HL-60 (cell line): ENCODE measurements around the gene CTH.

Source experiments
- POLR2AphosphoS5 ChIP-seq: IDR thresholded peaks from 2 replicates; pipeline ENCODE4 v1.6.1; 2012; ENCODE audit warnings: low read depth
- SPI1 ChIP-seq: IDR thresholded peaks from 2 replicates; pipeline ENCODE4 v1.6.1; 2012; ENCODE audit warnings: low read depth, mild to moderate bottlenecking, borderline replicate concordance
- TF ChIP-seq, protein P1 (sequence below): IDR thresholded peaks from one replicate; pipeline ENCODE4 v1.5.1; 2011; ENCODE audit warnings: low read length, control low read depth, inconsistent platforms; ENCODE audit not compliant: insufficient read depth
- TF ChIP-seq, protein P2 (sequence below): IDR thresholded peaks from 2 replicates; pipeline ENCODE4 v1.6.1; 2012; ENCODE audit warnings: low read depth; ENCODE audit not compliant: insufficient replicate concordance

DNA sequence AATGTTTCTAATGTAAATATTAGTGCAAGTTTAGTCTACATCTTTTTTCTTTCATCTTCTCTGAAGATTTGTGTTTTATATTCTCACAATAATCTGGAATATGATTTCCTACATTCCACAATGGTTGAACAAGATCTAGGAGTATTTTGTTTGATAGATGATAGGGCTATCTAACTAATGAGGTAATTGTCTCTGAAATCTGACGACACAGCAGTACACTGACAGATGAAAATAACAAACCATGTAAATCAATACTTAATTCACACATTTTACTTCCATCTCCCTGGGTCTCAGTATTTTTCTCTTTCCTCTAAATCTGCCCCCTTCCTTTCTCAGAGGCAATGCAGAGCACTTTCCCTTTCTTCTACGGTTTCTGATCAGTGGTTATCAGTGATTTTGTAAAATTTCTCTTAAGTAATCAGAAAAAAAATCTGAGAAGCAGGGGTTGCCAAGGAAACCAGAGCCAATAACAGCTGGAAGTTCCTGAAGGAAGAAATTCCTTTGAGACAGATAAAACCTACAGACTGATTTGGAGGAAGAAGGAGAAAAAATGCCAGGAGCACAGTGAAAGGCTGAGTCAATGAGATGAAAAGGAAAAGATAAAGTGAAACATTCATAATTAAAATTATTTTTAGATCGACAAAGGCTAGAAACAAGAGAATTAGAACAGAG lies 49.2 kb upstream of the CTH start:
- TF ChIP-seq, protein P1, sequence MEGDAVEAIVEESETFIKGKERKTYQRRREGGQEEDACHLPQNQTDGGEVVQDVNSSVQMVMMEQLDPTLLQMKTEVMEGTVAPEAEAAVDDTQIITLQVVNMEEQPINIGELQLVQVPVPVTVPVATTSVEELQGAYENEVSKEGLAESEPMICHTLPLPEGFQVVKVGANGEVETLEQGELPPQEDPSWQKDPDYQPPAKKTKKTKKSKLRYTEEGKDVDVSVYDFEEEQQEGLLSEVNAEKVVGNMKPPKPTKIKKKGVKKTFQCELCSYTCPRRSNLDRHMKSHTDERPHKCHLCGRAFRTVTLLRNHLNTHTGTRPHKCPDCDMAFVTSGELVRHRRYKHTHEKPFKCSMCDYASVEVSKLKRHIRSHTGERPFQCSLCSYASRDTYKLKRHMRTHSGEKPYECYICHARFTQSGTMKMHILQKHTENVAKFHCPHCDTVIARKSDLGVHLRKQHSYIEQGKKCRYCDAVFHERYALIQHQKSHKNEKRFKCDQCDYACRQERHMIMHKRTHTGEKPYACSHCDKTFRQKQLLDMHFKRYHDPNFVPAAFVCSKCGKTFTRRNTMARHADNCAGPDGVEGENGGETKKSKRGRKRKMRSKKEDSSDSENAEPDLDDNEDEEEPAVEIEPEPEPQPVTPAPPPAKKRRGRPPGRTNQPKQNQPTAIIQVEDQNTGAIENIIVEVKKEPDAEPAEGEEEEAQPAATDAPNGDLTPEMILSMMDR, result no peak
- TF ChIP-seq POLR2AphosphoS5, result no peak
- TF ChIP-seq, protein P2, sequence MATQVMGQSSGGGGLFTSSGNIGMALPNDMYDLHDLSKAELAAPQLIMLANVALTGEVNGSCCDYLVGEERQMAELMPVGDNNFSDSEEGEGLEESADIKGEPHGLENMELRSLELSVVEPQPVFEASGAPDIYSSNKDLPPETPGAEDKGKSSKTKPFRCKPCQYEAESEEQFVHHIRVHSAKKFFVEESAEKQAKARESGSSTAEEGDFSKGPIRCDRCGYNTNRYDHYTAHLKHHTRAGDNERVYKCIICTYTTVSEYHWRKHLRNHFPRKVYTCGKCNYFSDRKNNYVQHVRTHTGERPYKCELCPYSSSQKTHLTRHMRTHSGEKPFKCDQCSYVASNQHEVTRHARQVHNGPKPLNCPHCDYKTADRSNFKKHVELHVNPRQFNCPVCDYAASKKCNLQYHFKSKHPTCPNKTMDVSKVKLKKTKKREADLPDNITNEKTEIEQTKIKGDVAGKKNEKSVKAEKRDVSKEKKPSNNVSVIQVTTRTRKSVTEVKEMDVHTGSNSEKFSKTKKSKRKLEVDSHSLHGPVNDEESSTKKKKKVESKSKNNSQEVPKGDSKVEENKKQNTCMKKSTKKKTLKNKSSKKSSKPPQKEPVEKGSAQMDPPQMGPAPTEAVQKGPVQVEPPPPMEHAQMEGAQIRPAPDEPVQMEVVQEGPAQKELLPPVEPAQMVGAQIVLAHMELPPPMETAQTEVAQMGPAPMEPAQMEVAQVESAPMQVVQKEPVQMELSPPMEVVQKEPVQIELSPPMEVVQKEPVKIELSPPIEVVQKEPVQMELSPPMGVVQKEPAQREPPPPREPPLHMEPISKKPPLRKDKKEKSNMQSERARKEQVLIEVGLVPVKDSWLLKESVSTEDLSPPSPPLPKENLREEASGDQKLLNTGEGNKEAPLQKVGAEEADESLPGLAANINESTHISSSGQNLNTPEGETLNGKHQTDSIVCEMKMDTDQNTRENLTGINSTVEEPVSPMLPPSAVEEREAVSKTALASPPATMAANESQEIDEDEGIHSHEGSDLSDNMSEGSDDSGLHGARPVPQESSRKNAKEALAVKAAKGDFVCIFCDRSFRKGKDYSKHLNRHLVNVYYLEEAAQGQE, result no peak
- TF ChIP-seq SPI1, result no peak
